SK-N-SH treated with all-trans-retinoic acid at 6 μM for 48 hours (cell line): Measurements from ENCODE around the gene RAPGEF5.

Source experiments
- ARNTL ChIP-seq: fragments of 450-650 bp; formaldehyde crosslinking; IDR thresholded peaks from 2 replicates; pipeline ENCODE4 v1.5.0; 2020; ENCODE audit warnings: low read depth, mild to moderate bottlenecking, moderate library complexity, borderline replicate concordance
- BACH2 ChIP-seq: fragments of 250-450 bp; sonication (Bioruptor Pico); IDR thresholded peaks from 2 replicates; pipeline ENCODE4 v1.9.0; 2021; ENCODE audit warnings: mild to moderate bottlenecking, borderline replicate concordance
- RARB ChIP-seq: fragments of 250-450 bp; sonication (Bioruptor Pico); IDR thresholded peaks from 2 replicates; pipeline ENCODE4 v1.8.0; 2021; ENCODE audit warnings: mild to moderate bottlenecking, moderate library complexity
- TF ChIP-seq, protein P1 (sequence below): fragments of 250-450 bp; sonication (Bioruptor Pico); IDR thresholded peaks from 2 replicates; pipeline ENCODE4 v1.8.0; 2021; ENCODE audit warnings: low read depth, mild to moderate bottlenecking, moderate library complexity, borderline replicate concordance

- TF ChIP-seq ARNTL (CRISPR knock-in tag) (no peak), BACH2 (no peak), RARB (no peak)
- TF ChIP-seq, protein P1, sequence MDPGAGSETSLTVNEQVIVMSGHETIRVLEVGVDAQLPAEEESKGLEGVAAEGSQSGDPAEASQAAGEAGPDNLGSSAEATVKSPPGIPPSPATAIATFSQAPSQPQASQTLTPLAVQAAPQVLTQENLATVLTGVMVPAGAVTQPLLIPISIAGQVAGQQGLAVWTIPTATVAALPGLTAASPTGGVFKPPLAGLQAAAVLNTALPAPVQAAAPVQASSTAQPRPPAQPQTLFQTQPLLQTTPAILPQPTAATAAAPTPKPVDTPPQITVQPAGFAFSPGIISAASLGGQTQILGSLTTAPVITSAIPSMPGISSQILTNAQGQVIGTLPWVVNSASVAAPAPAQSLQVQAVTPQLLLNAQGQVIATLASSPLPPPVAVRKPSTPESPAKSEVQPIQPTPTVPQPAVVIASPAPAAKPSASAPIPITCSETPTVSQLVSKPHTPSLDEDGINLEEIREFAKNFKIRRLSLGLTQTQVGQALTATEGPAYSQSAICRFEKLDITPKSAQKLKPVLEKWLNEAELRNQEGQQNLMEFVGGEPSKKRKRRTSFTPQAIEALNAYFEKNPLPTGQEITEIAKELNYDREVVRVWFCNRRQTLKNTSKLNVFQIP (CRISPR knock-in tag) = no peak
Observed at GRCh38 chr7:22318376-22318775, 38.6 kb downstream of the RAPGEF5 start.
